ENCODE data around the gene PPBP.
A peak's percentile ranks its signal among the peaks of the same experiment; 100 is the strongest.

PPBP gene

GRCh38 chr4:73988061-73988460 lies at the start of gene PPBP:
Gene PPBP (minus strand): TSS chr4:73988190. CDS start chr4:73988103, 87 bp downstream.
- Histone ChIP-seq H3K4me1 (ENCODE audit: control insufficient read depth, insufficient read depth, low read length) (peaks cover 33% of the 10 kb centered on the region), H3K9ac (ENCODE audit: low read depth, low read length) (no peak within 1 kb of the TSS), H3K4me3 (ENCODE audit: low read depth, low read length) (no peak within 1 kb of the TSS), H3K27me3 (ENCODE audit: control insufficient read depth, insufficient read depth, low read length) (no peaks in the 10 kb centered on the region), H3K27ac (ENCODE audit: low read depth, low read length) (no peak within 1 kb of the TSS), H3K36me3 (ENCODE audit: control insufficient read depth, insufficient read depth, low read length) (no peaks in the 10 kb centered on the region), H3K9me3 (ENCODE audit: control insufficient read depth, insufficient read depth, low read length) (no peaks in the 10 kb centered on the region)

- Histone ChIP-seq H3K4me3 (ENCODE audit: low read depth, low read length) (peak overlapping the region; percentile 92), H3K27ac (ENCODE audit: low read depth, low read length) (peak overlapping the region; percentile 14), H3K9ac (ENCODE audit: low read depth, low read length) (no peak overlapping the region), H3K36me3 (ENCODE audit: control insufficient read depth, insufficient read depth, low read length) (no peaks in the 10 kb centered on the region), H3K9me3 (ENCODE audit: control insufficient read depth, insufficient read depth, low read length) (no peaks in the 10 kb centered on the region), H3K27me3 (ENCODE audit: control insufficient read depth, insufficient read depth, low read length) (peaks cover 11% of the 10 kb centered on the region; the same call in 1 of the 2 replicates), H3K4me1 (ENCODE audit: control insufficient read depth, insufficient read depth, low read length) (peaks cover 32% of the 10 kb centered on the region)
Observed at GRCh38 chr4:74037076-74037955, 49.3 kb upstream of the PPBP start.

GRCh38 chr4:74033739-74034138 lies 45.7 kb upstream of the PPBP start:
- Histone ChIP-seq H3K36me3 (ENCODE audit: control insufficient read depth, insufficient read depth, low read length) (no peaks in the 10 kb centered on the region), H3K9me3 (ENCODE audit: control insufficient read depth, insufficient read depth, low read length) (no peaks in the 10 kb centered on the region), H3K4me3 (ENCODE audit: low read depth, low read length) (no peak overlapping the region), H3K9ac (ENCODE audit: low read depth, low read length) (no peak overlapping the region), H3K27ac (ENCODE audit: low read depth, low read length) (no peak overlapping the region), H3K4me1 (ENCODE audit: control insufficient read depth, insufficient read depth, low read length) (peaks cover 20% of the 10 kb centered on the region), H3K27me3 (ENCODE audit: control insufficient read depth, insufficient read depth, low read length) (peaks cover 1% of the 10 kb centered on the region; the same call in 1 of the 2 replicates)

- H3K36me3 ChIP-seq (ENCODE audit: control insufficient read depth, insufficient read depth, low read length), result no peaks in the 10 kb centered on the region
- no peak overlapping the region for H3K4me3 ChIP-seq (ENCODE audit: low read depth, low read length)
- no peak overlapping the region for H3K9ac ChIP-seq (ENCODE audit: low read depth, low read length)
- peaks cover 10% of the 10 kb centered on the region for H3K4me1 ChIP-seq (ENCODE audit: control insufficient read depth, insufficient read depth, low read length)
- H3K9me3 ChIP-seq (ENCODE audit: control insufficient read depth, insufficient read depth, low read length), result no peaks in the 10 kb centered on the region
- no peak overlapping the region for H3K27ac ChIP-seq (ENCODE audit: low read depth, low read length)
- H3K27me3 ChIP-seq (ENCODE audit: control insufficient read depth, insufficient read depth, low read length), result no peaks in the 10 kb centered on the region
Observed at GRCh38 chr4:74032064-74032463, 44.1 kb upstream of the PPBP start.

- Histone ChIP-seq H3K36me3 (ENCODE audit: control insufficient read depth, insufficient read depth, low read length) (no peaks in the 10 kb centered on the region), H3K4me1 (ENCODE audit: control insufficient read depth, insufficient read depth, low read length) (peaks cover 8% of the 10 kb centered on the region; the same call in 1 of the 2 replicates), H3K4me3 (ENCODE audit: low read depth, low read length) (no peak overlapping the region), H3K9me3 (ENCODE audit: control insufficient read depth, insufficient read depth, low read length) (no peaks in the 10 kb centered on the region), H3K27ac (ENCODE audit: low read depth, low read length) (no peak overlapping the region), H3K27me3 (ENCODE audit: control insufficient read depth, insufficient read depth, low read length) (no peaks in the 10 kb centered on the region), H3K9ac (ENCODE audit: low read depth, low read length) (no peak overlapping the region)
Observed at GRCh38 chr4:74031576-74031975, 43.6 kb upstream of the PPBP start.

- Histone ChIP-seq H3K36me3 (ENCODE audit: control insufficient read depth, insufficient read depth, low read length) (no peaks in the 10 kb centered on the region), H3K27ac (ENCODE audit: low read depth, low read length) (no peak overlapping the region), H3K9me3 (ENCODE audit: control insufficient read depth, insufficient read depth, low read length) (no peaks in the 10 kb centered on the region), H3K4me1 (ENCODE audit: control insufficient read depth, insufficient read depth, low read length) (no peaks in the 10 kb centered on the region), H3K9ac (ENCODE audit: low read depth, low read length) (no peak overlapping the region), H3K27me3 (ENCODE audit: control insufficient read depth, insufficient read depth, low read length) (no peaks in the 10 kb centered on the region), H3K4me3 (ENCODE audit: low read depth, low read length) (no peak overlapping the region)
Observed at GRCh38 chr4:74030285-74030684, 42.3 kb upstream of the PPBP start.

GRCh38 chr4:74028504-74028903 lies 40.5 kb upstream of the PPBP start:
- no peak overlapping the region for H3K27ac ChIP-seq (ENCODE audit: low read depth, low read length)
- H3K9ac ChIP-seq (ENCODE audit: low read depth, low read length), result no peak overlapping the region
- H3K36me3 ChIP-seq (ENCODE audit: control insufficient read depth, insufficient read depth, low read length), result no peaks in the 10 kb centered on the region
- no peaks in the 10 kb centered on the region for H3K27me3 ChIP-seq (ENCODE audit: control insufficient read depth, insufficient read depth, low read length)
- no peak overlapping the region for H3K4me3 ChIP-seq (ENCODE audit: low read depth, low read length)
- H3K4me1 ChIP-seq (ENCODE audit: control insufficient read depth, insufficient read depth, low read length), result no peaks in the 10 kb centered on the region
- no peaks in the 10 kb centered on the region for H3K9me3 ChIP-seq (ENCODE audit: control insufficient read depth, insufficient read depth, low read length)

GRCh38 chr4:74023709-74024108 lies 35.7 kb upstream of the PPBP start:
- Histone ChIP-seq H3K4me3 (ENCODE audit: low read depth, low read length) (no peak overlapping the region), H3K36me3 (ENCODE audit: control insufficient read depth, insufficient read depth, low read length) (no peaks in the 10 kb centered on the region), H3K4me1 (ENCODE audit: control insufficient read depth, insufficient read depth, low read length) (no peaks in the 10 kb centered on the region), H3K27ac (ENCODE audit: low read depth, low read length) (no peak overlapping the region), H3K9me3 (ENCODE audit: control insufficient read depth, insufficient read depth, low read length) (no peaks in the 10 kb centered on the region), H3K27me3 (ENCODE audit: control insufficient read depth, insufficient read depth, low read length) (no peaks in the 10 kb centered on the region), H3K9ac (ENCODE audit: low read depth, low read length) (no peak overlapping the region)

- no peaks in the 10 kb centered on the region; the same call in 1 of the 2 replicates for H3K4me1 ChIP-seq (ENCODE audit: control insufficient read depth, insufficient read depth, low read length)
- H3K36me3 ChIP-seq (ENCODE audit: control insufficient read depth, insufficient read depth, low read length), result no peaks in the 10 kb centered on the region
- no peaks in the 10 kb centered on the region for H3K27me3 ChIP-seq (ENCODE audit: control insufficient read depth, insufficient read depth, low read length)
- no peaks in the 10 kb centered on the region for H3K9me3 ChIP-seq (ENCODE audit: control insufficient read depth, insufficient read depth, low read length)
- no peak overlapping the region for H3K27ac ChIP-seq (ENCODE audit: low read depth, low read length)
- H3K9ac ChIP-seq (ENCODE audit: low read depth, low read length), result no peak overlapping the region
- H3K4me3 ChIP-seq (ENCODE audit: low read depth, low read length), result no peak overlapping the region
Observed at GRCh38 chr4:74021601-74022000, 33.6 kb upstream of the PPBP start.

GRCh38 chr4:74018771-74019170 lies 30.8 kb upstream of the PPBP start:
- Histone ChIP-seq H3K4me3 (ENCODE audit: low read depth, low read length) (no peak overlapping the region), H3K4me1 (ENCODE audit: control insufficient read depth, insufficient read depth, low read length) (peaks cover 15% of the 10 kb centered on the region), H3K27me3 (ENCODE audit: control insufficient read depth, insufficient read depth, low read length) (no peaks in the 10 kb centered on the region), H3K27ac (ENCODE audit: low read depth, low read length) (no peak overlapping the region), H3K9me3 (ENCODE audit: control insufficient read depth, insufficient read depth, low read length) (no peaks in the 10 kb centered on the region), H3K36me3 (ENCODE audit: control insufficient read depth, insufficient read depth, low read length) (no peaks in the 10 kb centered on the region), H3K9ac (ENCODE audit: low read depth, low read length) (no peak overlapping the region)

- no peak overlapping the region for H3K27ac ChIP-seq (ENCODE audit: low read depth, low read length)
- peaks cover 15% of the 10 kb centered on the region for H3K4me1 ChIP-seq (ENCODE audit: control insufficient read depth, insufficient read depth, low read length)
- H3K9me3 ChIP-seq (ENCODE audit: control insufficient read depth, insufficient read depth, low read length), result no peaks in the 10 kb centered on the region
- H3K27me3 ChIP-seq (ENCODE audit: control insufficient read depth, insufficient read depth, low read length), result no peaks in the 10 kb centered on the region
- no peaks in the 10 kb centered on the region for H3K36me3 ChIP-seq (ENCODE audit: control insufficient read depth, insufficient read depth, low read length)
- no peak overlapping the region for H3K9ac ChIP-seq (ENCODE audit: low read depth, low read length)
- H3K4me3 ChIP-seq (ENCODE audit: low read depth, low read length), result no peak overlapping the region
Observed at GRCh38 chr4:74018116-74018515, 30.1 kb upstream of the PPBP start.
